Endothelial cell of umbilical vein (primary cell): ENCODE measurements around the gene GMEB2. TPM values are rescaled to one million over a fixed set of nuclear protein-coding genes. Genes with fewer than 3 reads are reported as not detected.

ENCODE experiments used
- BruUV-seq: library from RNA; stranded (reverse); fragments of 400-500 nt; replicated peaks from 2 replicates; lab custom pipeline; 2021; lab: Mats Ljungman, UMichigan
- CTCF ChIA-PET: fragments of 300-600, 350-600 bp; sonication (Branson Sonifier 250); formaldehyde crosslinking; loops from one replicate; lab custom pipeline; 2021; ENCODE audit warnings: antibody characterized with exemption, inconsistent platforms; lab: Charles Lee
- POLR2A ChIA-PET: fragments of 300-600, 350-600 bp; sonication (Branson Sonifier 250); formaldehyde crosslinking; loops from one replicate; lab custom pipeline; 2021; ENCODE audit warnings: antibody characterized with exemption, inconsistent platforms; lab: Charles Lee
- DNase-seq: peaks from one replicate; pipeline ENCODE4 v3.0.0-alpha.2; 2011; ENCODE audit warnings: low read depth, low spot score
- FAIRE-seq: peaks from 2 replicates; lab custom pipeline; 2011; peaks lifted over from hg19 to GRCh38; lab: Jason Lieb, UNC
- H2AFZ ChIP-seq: 2 replicates; pipeline ENCODE4 v1.6.0; 2012; ENCODE audit warnings: low read depth, low read length, control low read depth, inconsistent platforms
- H3K27ac ChIP-seq: 2 replicates; pipeline ENCODE4 v1.5.1; 2011; ENCODE audit warnings: low read depth, mild to moderate bottlenecking, control low read depth, low read length, moderate library complexity; ENCODE audit not compliant: insufficient read depth
- H3K27me3 ChIP-seq, 2 experiments: 2 replicates each; pipeline versions ENCODE4 v1.6.0 to v1.6.1; 2011; ENCODE audit warnings: low read length in 2 of 2, mixed read lengths in 1 of 2; ENCODE audit not compliant: control insufficient read depth in 2 of 2, insufficient read depth in 2 of 2
- H3K36me3 ChIP-seq, 2 experiments: 2 replicates in 1 of 2; 3 replicates in 1 of 2; pipeline ENCODE4 v1.5.1; 2011; ENCODE audit warnings: low read length in 2 of 2, mild to moderate bottlenecking in 1 of 2, moderate library complexity in 1 of 2; ENCODE audit not compliant: control insufficient read depth in 2 of 2, insufficient read depth in 2 of 2; ENCODE audit errors: extremely low read depth in 1 of 2
- H3K4me1 ChIP-seq: 3 replicates; pipeline ENCODE4 v1.5.1; 2011; ENCODE audit warnings: mild to moderate bottlenecking, low read length; ENCODE audit not compliant: control insufficient read depth, insufficient read depth; ENCODE audit errors: extremely low read depth
- H3K4me2 ChIP-seq: 2 replicates; pipeline ENCODE4 v1.6.1; 2011; ENCODE audit warnings: low read length, control low read depth, mixed read lengths; ENCODE audit not compliant: insufficient read depth
- H3K4me3 ChIP-seq, 3 experiments: fragments of 200-600 bp in 1 of 3; sonication (generic), shearing (Covaris generic) in 1 of 3; replicated peaks in 1 of 3; 2 replicates each; pipeline ENCODE4 v1.5.1; 2011 to 2016; ENCODE audit warnings: control low read depth in 3 of 3, low read length in 3 of 3, mild to moderate bottlenecking in 2 of 3, inconsistent platforms in 1 of 3, low read depth in 1 of 3, moderate library complexity in 1 of 3; ENCODE audit not compliant: insufficient read depth in 1 of 3
- H3K79me2 ChIP-seq: 2 replicates; pipeline ENCODE4 v1.6.0; 2012; ENCODE audit warnings: low read length, inconsistent platforms; ENCODE audit not compliant: control insufficient read depth, insufficient read depth
- H3K9ac ChIP-seq: replicated peaks from 2 replicates; pipeline ENCODE3; 2011; ENCODE audit warnings: low read length, control low read depth; ENCODE audit not compliant: insufficient read depth; ENCODE audit errors: extremely low read depth
- H3K9me1 ChIP-seq: replicated peaks from 3 replicates; pipeline ENCODE4 v1.6.0; 2011; ENCODE audit warnings: mild to moderate bottlenecking, low read length; ENCODE audit not compliant: control insufficient read depth, insufficient read depth; ENCODE audit errors: extremely low read depth
- H3K9me3 ChIP-seq: replicated peaks from 2 replicates; pipeline ENCODE4 v1.5.1; 2012; ENCODE audit warnings: low read length, inconsistent platforms; ENCODE audit not compliant: control insufficient read depth, insufficient read depth
- H4K20me1 ChIP-seq: replicated peaks from 2 replicates; pipeline ENCODE3; 2011; ENCODE audit warnings: mild to moderate bottlenecking, low read length; ENCODE audit not compliant: control insufficient read depth, insufficient read depth; ENCODE audit errors: extremely low read depth
- CTCF ChIP-seq, 2 donors: IDR thresholded peaks; 1 replicate in 1 of 2; 2 replicates in 1 of 2; pipeline ENCODE4 v1.5.1; 2011; ENCODE audit warnings: low read length in 2 of 2, mild to moderate bottlenecking in 2 of 2, moderate library complexity in 2 of 2, control low read depth in 1 of 2, inconsistent platforms in 1 of 2, low read depth in 1 of 2; ENCODE audit not compliant: insufficient read depth in 1 of 2; ENCODE audit errors: extremely low read depth in 1 of 2
- EZH2 ChIP-seq: IDR thresholded peaks from 2 replicates; pipeline ENCODE4 v1.6.1; 2012; ENCODE audit warnings: borderline replicate concordance, low read depth, mild to moderate bottlenecking, moderate library complexity, low read length, inconsistent platforms; ENCODE audit not compliant: severe bottlenecking
- FOS ChIP-seq: IDR thresholded peaks from 2 replicates; pipeline ENCODE4 v1.6.1; 2011; ENCODE audit warnings: mild to moderate bottlenecking, low read length, moderate library complexity, borderline replicate concordance; ENCODE audit not compliant: insufficient read depth
- GATA2 ChIP-seq: IDR thresholded peaks from 2 replicates; pipeline ENCODE4 v1.7.0; 2011; ENCODE audit warnings: low read depth, mild to moderate bottlenecking, moderate library complexity, mixed read lengths, low read length; ENCODE audit not compliant: insufficient read length, insufficient read depth
- JUN ChIP-seq: IDR thresholded peaks from 2 replicates; pipeline ENCODE4 v1.6.1; 2011; ENCODE audit warnings: borderline replicate concordance, low read depth; ENCODE audit not compliant: insufficient read length, insufficient read depth
- MAX ChIP-seq: IDR thresholded peaks from 2 replicates; pipeline ENCODE4 v1.6.1; 2011; ENCODE audit not compliant: insufficient read depth, insufficient read length
- MYC ChIP-seq: IDR thresholded peaks from one replicate; pipeline ENCODE4 v1.6.1; 2011; ENCODE audit warnings: mild to moderate bottlenecking, low read depth, low read length
- POLR2A ChIP-seq: IDR thresholded peaks from 2 replicates; pipeline ENCODE4 v1.6.1; 2012; ENCODE audit warnings: low read depth, mild to moderate bottlenecking, control low read depth, low read length
- POLR2AphosphoS5 ChIP-seq: IDR thresholded peaks from 2 replicates; pipeline ENCODE4 v1.6.1; 2012; ENCODE audit warnings: low read depth, mild to moderate bottlenecking, control low read depth, low read length, moderate library complexity; ENCODE audit not compliant: insufficient read depth
- dilution Hi-C: fragments of 300-500 bp; cut with MboI; formaldehyde crosslinking; loops from one replicate; pipeline ENCODE4 v1.15.0; 2019; ENCODE audit warnings: low sequenced_read_pairs; ENCODE audit not compliant: extremely low pct_ligation_motif_present
- intact Hi-C: fragments of 100-400 bp; cut with micrococcal nuclease; formaldehyde crosslinking; loops from one replicate; pipeline ENCODE4 v1.10.0; 2022
- polyA plus RNA-seq, 4 experiments: library from polyadenylated mRNA; depleted of rRNA in 3 of 4; stranded (reverse) in 3 of 4; unstranded in 1 of 4; fragments of >200 nt; gene quantifications; 2 replicates each; pipeline versions ENCODE4 v1.2.1 to v1.2.3, GENCODE V29; 2011 to 2012; ENCODE audit warnings: missing spikeins in 1 of 4
- total RNA-seq: library from RNA; stranded (reverse); gene quantifications from 2 replicates; pipeline ENCODE4 v1.2.3, GENCODE V29; 2021

Gene GMEB2
- total and polyA plus RNA-seq, 2 donors (not counting 3 experiments of a cell fraction or from before 2014, with no cell fraction given), result 12.7 to 14.1 TPM

- Histone ChIP-seq H3K9me3 (no peaks in the 10 kb centered on the region), H4K20me1 (no peaks in the 10 kb centered on the region), H3K4me2 (no peak overlapping the region), H3K4me3 (no peak overlapping the region), H3K4me1 (no peaks in the 10 kb centered on the region), H3K27me3 (no peaks in the 10 kb centered on the region), H3K9ac (no peak overlapping the region), H3K27ac (no peak overlapping the region), H3K9me1 (no peaks in the 10 kb centered on the region), H3K36me3 (no peaks in the 10 kb centered on the region), H3K79me2 (no peaks in the 10 kb centered on the region), H2AFZ (no peak overlapping the region)
- dilution Hi-C loops, result no loop called here
- FAIRE-seq, result no peak
- TF ChIP-seq EZH2 (no peak), GATA2 (no peak), CTCF (IDR thresholded peaks at IDR 0.05; ENCODE audit: extremely low read depth in 1 of 2, insufficient read depth in 1 of 2, low read depth in 1 of 2, low read length in 2 of 2) (no peak), FOS (no peak), JUN (no peak), POLR2A (no peak), MAX (no peak), MYC (no peak), POLR2AphosphoS5 (no peak)
- no TSS peak for BruUV-seq
- ChIA-PET POLR2A (no interaction called here), CTCF (interaction anchor here (1.9 kb wide), 1 partner anchor 8 kb away, joined by 12 read pairs; the partner anchor contains the start of gene PTK6)
- no peak for DNase-seq
- intact Hi-C loops, result no loop called here
Observed at GRCh38 chr20:63545814-63546213, 81.1 kb downstream of the GMEB2 start.
